Measurements from ENCODE around the gene ST7. TPM values are rescaled to one million over a fixed set of nuclear protein-coding genes. Genes with fewer than 3 reads are reported as not detected.
A peak's percentile ranks its signal among the peaks of the same experiment; 100 is the strongest.

ST7 gene
- total and polyA plus RNA-seq, 2 of the 13 experiments (the other 11 are each of a cell fraction or from before 2014, with no cell fraction given), result 17.3 to 23.5 TPM

DNA sequence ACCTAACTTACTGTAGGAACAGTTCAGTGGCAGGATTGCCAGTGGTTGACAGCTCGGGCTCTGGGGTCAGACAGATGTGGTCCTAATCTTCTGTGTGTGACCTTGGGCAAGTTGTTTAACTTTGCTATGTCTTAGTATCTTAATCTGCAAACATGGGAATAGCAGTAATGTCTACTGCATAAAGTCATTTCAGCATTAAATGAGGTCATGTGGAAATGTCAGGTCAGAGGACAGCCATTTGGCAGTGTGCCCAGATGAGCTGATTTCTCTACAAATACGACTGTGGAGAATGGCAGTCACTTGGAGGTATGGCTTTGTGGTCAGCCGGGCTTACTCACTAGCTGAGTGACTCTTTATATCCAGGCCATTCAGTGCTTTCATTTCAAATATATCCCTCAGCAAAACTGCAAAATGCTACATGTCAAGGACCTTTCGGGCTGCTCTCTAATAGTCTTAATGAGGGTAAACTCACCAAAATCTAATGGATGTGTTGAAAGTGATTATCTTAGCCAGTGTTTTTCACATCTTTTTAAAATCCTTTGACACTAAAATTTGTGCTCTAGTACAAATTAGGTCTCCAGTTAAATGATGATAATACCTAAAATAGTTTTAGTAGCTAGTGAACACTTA, 171.4 kb downstream of the ST7 start (continued):
- TF ChIP-seq, protein P1, sequence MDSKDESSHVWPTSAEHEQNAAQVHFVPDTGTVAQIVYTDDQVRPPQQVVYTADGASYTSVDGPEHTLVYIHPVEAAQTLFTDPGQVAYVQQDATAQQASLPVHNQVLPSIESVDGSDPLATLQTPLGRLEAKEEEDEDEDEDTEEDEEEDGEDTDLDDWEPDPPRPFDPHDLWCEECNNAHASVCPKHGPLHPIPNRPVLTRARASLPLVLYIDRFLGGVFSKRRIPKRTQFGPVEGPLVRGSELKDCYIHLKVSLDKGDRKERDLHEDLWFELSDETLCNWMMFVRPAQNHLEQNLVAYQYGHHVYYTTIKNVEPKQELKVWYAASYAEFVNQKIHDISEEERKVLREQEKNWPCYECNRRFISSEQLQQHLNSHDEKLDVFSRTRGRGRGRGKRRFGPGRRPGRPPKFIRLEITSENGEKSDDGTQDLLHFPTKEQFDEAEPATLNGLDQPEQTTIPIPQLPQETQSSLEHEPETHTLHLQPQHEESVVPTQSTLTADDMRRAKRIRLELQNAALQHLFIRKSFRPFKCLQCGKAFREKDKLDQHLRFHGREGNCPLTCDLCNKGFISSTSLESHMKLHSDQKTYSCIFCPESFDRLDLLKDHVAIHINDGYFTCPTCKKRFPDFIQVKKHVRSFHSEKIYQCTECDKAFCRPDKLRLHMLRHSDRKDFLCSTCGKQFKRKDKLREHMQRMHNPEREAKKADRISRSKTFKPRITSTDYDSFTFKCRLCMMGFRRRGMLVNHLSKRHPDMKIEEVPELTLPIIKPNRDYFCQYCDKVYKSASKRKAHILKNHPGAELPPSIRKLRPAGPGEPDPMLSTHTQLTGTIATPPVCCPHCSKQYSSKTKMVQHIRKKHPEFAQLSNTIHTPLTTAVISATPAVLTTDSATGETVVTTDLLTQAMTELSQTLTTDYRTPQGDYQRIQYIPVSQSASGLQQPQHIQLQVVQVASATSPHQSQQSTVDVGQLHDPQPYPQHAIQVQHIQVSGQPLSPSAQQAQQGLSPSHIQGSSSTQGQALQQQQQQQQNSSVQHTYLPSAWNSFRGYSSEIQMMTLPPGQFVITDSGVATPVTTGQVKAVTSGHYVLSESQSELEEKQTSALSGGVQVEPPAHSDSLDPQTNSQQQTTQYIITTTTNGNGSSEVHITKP (CRISPR knock-in tag; IDR thresholded peaks at IDR 0.05; ENCODE audit: low read depth), result no peak
- peak; percentile 89; the same call in 1 of the 2 replicates for TF ChIP-seq ZNF609 (CRISPR knock-in tag; IDR thresholded peaks at IDR 0.05; ENCODE audit: borderline replicate concordance)
- TF ChIP-seq, protein P2, sequence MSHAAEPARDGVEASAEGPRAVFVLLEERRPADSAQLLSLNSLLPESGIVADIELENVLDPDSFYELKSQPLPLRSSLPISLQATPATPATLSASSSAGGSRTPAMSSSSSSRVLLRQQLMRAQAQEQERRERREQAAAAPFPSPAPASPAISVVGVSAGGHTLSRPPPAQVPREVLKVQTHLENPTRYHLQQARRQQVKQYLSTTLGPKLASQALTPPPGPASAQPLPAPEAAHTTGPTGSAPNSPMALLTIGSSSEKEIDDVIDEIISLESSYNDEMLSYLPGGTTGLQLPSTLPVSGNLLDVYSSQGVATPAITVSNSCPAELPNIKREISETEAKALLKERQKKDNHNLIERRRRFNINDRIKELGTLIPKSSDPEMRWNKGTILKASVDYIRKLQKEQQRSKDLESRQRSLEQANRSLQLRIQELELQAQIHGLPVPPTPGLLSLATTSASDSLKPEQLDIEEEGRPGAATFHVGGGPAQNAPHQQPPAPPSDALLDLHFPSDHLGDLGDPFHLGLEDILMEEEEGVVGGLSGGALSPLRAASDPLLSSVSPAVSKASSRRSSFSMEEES (CRISPR knock-in tag; IDR thresholded peaks at IDR 0.05), result peak; percentile 44; the same call in 1 of the 2 replicates
- TF ChIP-seq, protein P3, sequence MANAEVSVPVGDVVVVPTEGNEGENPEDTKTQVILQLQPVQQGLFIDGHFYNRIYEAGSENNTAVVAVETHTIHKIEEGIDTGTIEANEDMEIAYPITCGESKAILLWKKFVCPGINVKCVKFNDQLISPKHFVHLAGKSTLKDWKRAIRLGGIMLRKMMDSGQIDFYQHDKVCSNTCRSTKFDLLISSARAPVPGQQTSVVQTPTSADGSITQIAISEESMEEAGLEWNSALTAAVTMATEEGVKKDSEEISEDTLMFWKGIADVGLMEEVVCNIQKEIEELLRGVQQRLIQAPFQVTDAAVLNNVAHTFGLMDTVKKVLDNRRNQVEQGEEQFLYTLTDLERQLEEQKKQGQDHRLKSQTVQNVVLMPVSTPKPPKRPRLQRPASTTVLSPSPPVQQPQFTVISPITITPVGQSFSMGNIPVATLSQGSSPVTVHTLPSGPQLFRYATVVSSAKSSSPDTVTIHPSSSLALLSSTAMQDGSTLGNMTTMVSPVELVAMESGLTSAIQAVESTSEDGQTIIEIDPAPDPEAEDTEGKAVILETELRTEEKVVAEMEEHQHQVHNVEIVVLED (CRISPR knock-in tag; IDR thresholded peaks at IDR 0.05; ENCODE audit: borderline replicate concordance), result no peak
- TF ChIP-seq, protein P4, sequence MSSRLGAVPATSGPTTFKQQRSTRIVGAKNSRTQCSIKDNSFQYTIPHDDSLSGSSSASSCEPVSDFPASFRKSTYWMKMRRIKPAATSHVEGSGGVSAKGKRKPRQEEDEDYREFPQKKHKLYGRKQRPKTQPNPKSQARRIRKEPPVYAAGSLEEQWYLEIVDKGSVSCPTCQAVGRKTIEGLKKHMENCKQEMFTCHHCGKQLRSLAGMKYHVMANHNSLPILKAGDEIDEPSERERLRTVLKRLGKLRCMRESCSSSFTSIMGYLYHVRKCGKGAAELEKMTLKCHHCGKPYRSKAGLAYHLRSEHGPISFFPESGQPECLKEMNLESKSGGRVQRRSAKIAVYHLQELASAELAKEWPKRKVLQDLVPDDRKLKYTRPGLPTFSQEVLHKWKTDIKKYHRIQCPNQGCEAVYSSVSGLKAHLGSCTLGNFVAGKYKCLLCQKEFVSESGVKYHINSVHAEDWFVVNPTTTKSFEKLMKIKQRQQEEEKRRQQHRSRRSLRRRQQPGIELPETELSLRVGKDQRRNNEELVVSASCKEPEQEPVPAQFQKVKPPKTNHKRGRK (CRISPR knock-in tag; IDR thresholded peaks at IDR 0.05), result no peak
- no peak for TF ChIP-seq KDM4B (CRISPR knock-in tag; IDR thresholded peaks at IDR 0.05)
- TF ChIP-seq, protein P5, sequence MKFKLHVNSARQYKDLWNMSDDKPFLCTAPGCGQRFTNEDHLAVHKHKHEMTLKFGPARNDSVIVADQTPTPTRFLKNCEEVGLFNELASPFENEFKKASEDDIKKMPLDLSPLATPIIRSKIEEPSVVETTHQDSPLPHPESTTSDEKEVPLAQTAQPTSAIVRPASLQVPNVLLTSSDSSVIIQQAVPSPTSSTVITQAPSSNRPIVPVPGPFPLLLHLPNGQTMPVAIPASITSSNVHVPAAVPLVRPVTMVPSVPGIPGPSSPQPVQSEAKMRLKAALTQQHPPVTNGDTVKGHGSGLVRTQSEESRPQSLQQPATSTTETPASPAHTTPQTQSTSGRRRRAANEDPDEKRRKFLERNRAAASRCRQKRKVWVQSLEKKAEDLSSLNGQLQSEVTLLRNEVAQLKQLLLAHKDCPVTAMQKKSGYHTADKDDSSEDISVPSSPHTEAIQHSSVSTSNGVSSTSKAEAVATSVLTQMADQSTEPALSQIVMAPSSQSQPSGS (CRISPR knock-in tag; IDR thresholded peaks at IDR 0.05), result peak; percentile 66; the same call in 1 of the 2 replicates
- peak; percentile 59; the same call in 1 of the 2 replicates for TF ChIP-seq RXRB (CRISPR knock-in tag; IDR thresholded peaks at IDR 0.05; ENCODE audit: borderline replicate concordance)
- no peak for TF ChIP-seq KDM3A (CRISPR knock-in tag; IDR thresholded peaks at IDR 0.05; ENCODE audit: low read depth)
- TF ChIP-seq, protein P6, sequence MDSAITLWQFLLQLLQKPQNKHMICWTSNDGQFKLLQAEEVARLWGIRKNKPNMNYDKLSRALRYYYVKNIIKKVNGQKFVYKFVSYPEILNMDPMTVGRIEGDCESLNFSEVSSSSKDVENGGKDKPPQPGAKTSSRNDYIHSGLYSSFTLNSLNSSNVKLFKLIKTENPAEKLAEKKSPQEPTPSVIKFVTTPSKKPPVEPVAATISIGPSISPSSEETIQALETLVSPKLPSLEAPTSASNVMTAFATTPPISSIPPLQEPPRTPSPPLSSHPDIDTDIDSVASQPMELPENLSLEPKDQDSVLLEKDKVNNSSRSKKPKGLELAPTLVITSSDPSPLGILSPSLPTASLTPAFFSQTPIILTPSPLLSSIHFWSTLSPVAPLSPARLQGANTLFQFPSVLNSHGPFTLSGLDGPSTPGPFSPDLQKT (CRISPR knock-in tag; IDR thresholded peaks at IDR 0.05; ENCODE audit: borderline replicate concordance), result no peak
- TF ChIP-seq SNRNP70 (IDR thresholded peaks at IDR 0.05; ENCODE audit: low read depth, low read length), result no peak
